ENCODE measurements around the gene NUPR1. TPM values are rescaled to one million over a fixed set of nuclear protein-coding genes. Genes with fewer than 3 reads are reported as not detected.
A peak's percentile ranks its signal among the peaks of the same experiment; 100 is the strongest.
"Not testable (repeated sequence)": the region's sequence is repeated elsewhere in the genome, so short reads cannot be mapped to it uniquely, and the experiment has no call there.

Gene NUPR1
- total and polyA plus RNA-seq, 7 donors = 23.7 to 141 (median 46.0) TPM

GRCh38 chr16:28572696-28573510, 34.1 kb upstream of the NUPR1 start:
- TF ChIP-seq CTCF (IDR thresholded peaks at IDR 0.05) = no peak
- H3K27ac ChIP-seq = peak overlapping the region; percentile 46
- 39 to 45% (median 41%) methylated on average over 13 to 15 of the region's 15 CpGs for WGBS, 3 donors

GRCh38 chr16:28569968-28570752, 31.4 kb upstream of the NUPR1 start:
- TF ChIP-seq CTCF (IDR thresholded peaks at IDR 0.05) = no peak
- H3K27me3 ChIP-seq (ENCODE audit: insufficient read depth in 3 of 3, low read length in 2 of 3) = no peaks in the 10 kb centered on the region
- no peak for ATAC-seq
- H3K36me3 ChIP-seq (ENCODE audit: insufficient read depth in 1 of 2, low read depth in 1 of 2) = peaks cover 0 to 2% of the 10 kb centered on the region in 2 donors
- H3K4me1 ChIP-seq = peaks cover 16% of the 10 kb centered on the region
- DNase-seq = no peak
- H3K4me3 ChIP-seq = no peak overlapping the region
- no peaks in the 10 kb centered on the region for H3K9me3 ChIP-seq
- 97 to 100% (median 98%) methylated on average over 4 of the region's 4 CpGs for WGBS, 3 donors
- no peak overlapping the region for H3K27ac ChIP-seq
- intact Hi-C loops (cut with DNase I) = loop anchor here in 1 of 2 donors (5.0 kb wide), 1 partner anchor 37 kb away; no protein-coding TSS in a partner anchor

More at GRCh38 chr16:28572696-28573510, 34.1 kb upstream of the NUPR1 start:
- H3K27me3 ChIP-seq (ENCODE audit: insufficient read depth in 3 of 3, low read length in 2 of 3) = no peaks in the 10 kb centered on the region
- peaks cover 2 to 6% of the 10 kb centered on the region in 2 donors for H3K36me3 ChIP-seq (ENCODE audit: insufficient read depth in 1 of 2, low read depth in 1 of 2)
- peaks cover 16% of the 10 kb centered on the region for H3K4me1 ChIP-seq
- DNase-seq = no peak
- H3K9me3 ChIP-seq = no peaks in the 10 kb centered on the region
- no peak overlapping the region for H3K4me3 ChIP-seq
- ATAC-seq = peak; percentile 83 to 90 (median 88)
- intact Hi-C loops (cut with DNase I) = loop anchor here in 1 of 2 donors (5.0 kb wide), 1 partner anchor 34 kb away; no protein-coding TSS in a partner anchor

GRCh38 chr16:28569021-28569420, 30.2 kb upstream of the NUPR1 start:
- H3K27ac ChIP-seq = no peak overlapping the region
- no peaks in the 10 kb centered on the region for H3K27me3 ChIP-seq (ENCODE audit: insufficient read depth in 3 of 3, low read length in 2 of 3)
- WGBS, 3 donors = 87 to 91% (median 90%) methylated on average over 5 of the region's 5 CpGs
- intact Hi-C loops (cut with DNase I) = no loop called here
- ATAC-seq (no peak), DNase-seq (no peak)
- no peak overlapping the region for H3K4me3 ChIP-seq
- no peak for TF ChIP-seq CTCF (IDR thresholded peaks at IDR 0.05)
- peaks cover 0 to 2% of the 10 kb centered on the region in 2 donors for H3K36me3 ChIP-seq (ENCODE audit: insufficient read depth in 1 of 2, low read depth in 1 of 2)
- peaks cover 16% of the 10 kb centered on the region for H3K4me1 ChIP-seq
- H3K9me3 ChIP-seq = no peaks in the 10 kb centered on the region

GRCh38 chr16:28567292-28567691, 28.5 kb upstream of the NUPR1 start:
- peaks cover 0 to 2% of the 10 kb centered on the region in 2 donors for H3K36me3 ChIP-seq (ENCODE audit: insufficient read depth in 1 of 2, low read depth in 1 of 2)
- intact Hi-C loops (cut with DNase I) = no loop called here
- H3K4me1 ChIP-seq = peaks cover 10% of the 10 kb centered on the region
- H3K9me3 ChIP-seq = no peaks in the 10 kb centered on the region
- no peak overlapping the region for H3K27ac ChIP-seq
- TF ChIP-seq CTCF (IDR thresholded peaks at IDR 0.05) = no peak
- ATAC-seq (no peak), DNase-seq (no peak)
- 98 to 100% (median 99%) methylated on average over 2 of the region's 2 CpGs for WGBS, 3 donors
- no peaks in the 10 kb centered on the region for H3K27me3 ChIP-seq (ENCODE audit: insufficient read depth in 3 of 3, low read length in 2 of 3)
- H3K4me3 ChIP-seq = no peak overlapping the region

GRCh38 chr16:28566233-28566925, 27.6 kb upstream of the NUPR1 start:
- H3K4me3 ChIP-seq; DNase-seq; intact Hi-C loops (cut with DNase I); H3K36me3 ChIP-seq (ENCODE audit: insufficient read depth in 1 of 2, low read depth in 1 of 2); ATAC-seq; H3K27me3 ChIP-seq (ENCODE audit: insufficient read depth in 3 of 3, low read length in 2 of 3); H3K27ac ChIP-seq; H3K9me3 ChIP-seq; H3K4me1 ChIP-seq: not testable (repeated sequence)
- 96 to 99% (median 99%) methylated on average over 4 of the region's 4 CpGs for WGBS, 3 donors

Measured in psoas muscle (tissue), 8 donors.